Upper lobe of left lung (tissue), 4 donors: ENCODE measurements around the gene KMT2C.

Source experiments
- CTCF ChIP-seq, 6 experiments: fragments of 450-650 bp in 4 of 6; fragments of 200-600 bp in 2 of 6; sonication (generic) in 2 of 6; IDR thresholded peaks; one replicate each; pipeline ENCODE4 v1.5.1; 2016 to 2019; ENCODE audit warnings: antibody characterized with exemption in 6 of 6
- EP300 ChIP-seq, 4 donors: sonication (generic); formaldehyde crosslinking; IDR thresholded peaks; one replicate each; pipeline ENCODE4 v1.5.1; 2017; ENCODE audit warnings: antibody characterized with exemption in 4 of 4, control low read depth in 2 of 4
- POLR2A ChIP-seq, 4 donors: fragments of 450-650 bp; IDR thresholded peaks; one replicate each; pipeline ENCODE4 v1.5.1; 2016 to 2017; ENCODE audit warnings: antibody characterized with exemption in 4 of 4, mild to moderate bottlenecking in 2 of 4
- POLR2AphosphoS5 ChIP-seq, 2 donors: sonication (generic); formaldehyde crosslinking; IDR thresholded peaks; one replicate each; pipeline ENCODE4 v1.5.1; 2017; ENCODE audit warnings: antibody characterized with exemption in 2 of 2

GRCh38 chr7:152097330-152097729, 338.5 kb downstream of the KMT2C start:
- TF ChIP-seq POLR2A (IDR thresholded peaks at IDR 0.05) (no peak), POLR2AphosphoS5 (IDR thresholded peaks at IDR 0.05) (no peak), CTCF (IDR thresholded peaks at IDR 0.05) (no peak), EP300 (IDR thresholded peaks at IDR 0.05) (no peak)
